Parietal lobe (tissue), 2 donors: ENCODE data around the gene MAGI2. TPM values are rescaled to one million over a fixed set of nuclear protein-coding genes. Genes with fewer than 3 reads are reported as not detected.

Experiments used
- small RNA-seq: library from RNA; depleted of rRNA; stranded (forward); fragments of <200 nt; gene quantifications from one replicate; pipeline ENCODE3, GENCODE V24; 2014; ENCODE audit warnings: low replicate concordance
- total RNA-seq: library from RNA; depleted of rRNA; stranded (reverse); fragments of >200 nt; gene quantifications from one replicate; pipeline ENCODE4 v1.2.3, GENCODE V29; 2014

Gene MAGI2
- total RNA-seq, result 297 TPM

GRCh38 chr7:79453558-79454360 lies at the start of gene MAGI2:
MAGI2 (minus strand) TSS chr7:79453667; CDS start chr7:79453320, 347 bp downstream.

Small RNAs within 50 kb of the gene (small RNA-seq; reads per million reads assigned to genes)
- gene RNU6-337P, result not detected
- gene RNU6-530P, result not detected
